Stimulated activated CD8-positive, alpha-beta memory T cell treated with anti-CD3 and anti-CD28 coated beads, Interleukin-12 subunit alpha, Interleukin-12 subunit beta, amount 100 ng/mL, for 4 hours (primary cell): ENCODE results near the gene WDR5B.
"Not testable (repeated sequence)": the region's sequence is repeated elsewhere in the genome, so short reads cannot be mapped to it uniquely, and the experiment has no call there.

Source experiments
- DNase-seq: peaks from one replicate; pipeline ENCODE4 v3.0.0-alpha.2; 2020; ENCODE audit warnings: low read depth

Gene WDR5B

DNA sequence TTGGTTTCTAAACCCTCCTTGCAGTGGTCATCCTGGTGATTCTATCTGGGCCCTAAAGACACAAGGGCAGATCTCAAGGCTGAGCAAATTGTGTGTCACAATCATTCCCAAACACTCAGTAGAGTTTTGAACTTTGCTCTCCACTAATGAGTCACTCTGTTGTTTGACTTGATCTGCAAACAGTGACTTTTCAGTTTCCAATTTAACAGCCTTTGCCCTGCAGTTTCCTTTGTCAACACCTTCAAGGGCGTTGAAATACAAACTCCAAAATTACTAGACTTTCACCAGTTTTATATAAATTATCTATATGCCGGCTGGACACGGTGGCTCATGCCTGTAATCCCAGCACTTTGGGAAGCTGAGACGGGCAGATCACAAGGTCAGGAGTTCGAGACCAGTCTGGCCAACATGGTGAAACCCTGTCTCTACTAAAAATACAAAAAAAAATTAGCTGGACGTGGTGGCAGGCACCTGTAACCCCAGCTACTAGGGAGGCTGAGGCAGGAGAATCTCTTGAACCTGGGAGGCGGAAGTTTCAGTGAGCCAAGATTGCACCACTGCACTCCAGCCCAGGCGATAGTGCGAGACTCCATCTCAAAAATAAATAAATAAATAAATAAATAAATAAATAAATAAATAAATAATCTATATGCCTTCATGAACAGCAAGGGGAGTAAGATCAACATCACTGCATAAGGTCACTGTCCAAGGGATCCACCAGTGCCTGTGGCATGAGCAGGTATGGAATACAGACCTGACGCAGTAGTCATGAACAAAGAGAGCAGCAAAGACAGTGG, 50.1 kb downstream of the WDR5B start:
- DNase-seq: not testable (repeated sequence)

DNA sequence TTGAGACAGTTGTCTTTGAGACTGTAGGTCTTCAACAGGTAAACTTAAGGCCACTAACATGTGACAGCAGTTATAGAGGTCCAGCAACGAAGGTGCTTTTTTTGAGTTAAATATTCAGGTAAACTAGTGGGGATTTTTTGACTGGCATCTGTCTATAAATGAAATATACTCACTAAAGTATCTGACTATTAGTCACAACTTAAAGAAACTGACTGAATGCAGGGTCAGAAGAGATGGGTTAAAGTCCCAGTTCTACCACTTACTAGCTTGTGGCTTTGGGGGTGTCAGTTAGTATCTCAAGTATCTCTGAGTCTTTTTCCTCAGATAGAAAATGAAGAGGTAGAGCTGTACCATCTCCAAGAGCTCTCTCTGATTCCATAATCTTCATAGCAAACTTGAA, 50.8 kb downstream of the WDR5B start:
- DNase-seq: no peak

DNA sequence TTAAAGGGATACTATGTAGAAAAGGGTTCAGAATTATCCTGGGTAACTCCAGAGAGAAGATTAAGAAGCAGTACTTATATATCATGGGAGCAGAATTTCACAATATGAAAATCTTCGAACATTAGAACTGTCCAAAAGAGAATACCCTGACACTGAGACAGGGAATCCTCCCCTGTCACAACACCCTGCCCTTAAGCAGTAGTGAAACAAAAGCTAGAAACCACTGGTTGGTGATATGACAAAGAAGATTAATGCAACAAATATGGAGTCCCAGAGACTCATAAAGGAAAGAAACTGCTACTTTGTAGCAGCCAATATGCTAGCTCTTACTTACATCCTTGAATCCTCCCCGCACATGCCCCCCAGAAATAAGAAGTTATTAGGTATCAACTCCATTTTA, 51.4 kb downstream of the WDR5B start:
- no peak for DNase-seq
